ENCODE measurements around the gene EDN2.

Gene EDN2

GRCh38 chr1:41504114-41505035 lies 19.9 kb upstream of the EDN2 start:
- no peak overlapping the region for H3K4me3 ChIP-seq (ENCODE audit: low read depth, low read length)
- no peak for TF ChIP-seq CTCF (IDR thresholded peaks at IDR 0.05; ENCODE audit: borderline replicate concordance, insufficient read depth, low read depth, low read length)

GRCh38 chr1:41503538-41504113 lies 19.1 kb upstream of the EDN2 start:
- TF ChIP-seq CTCF (IDR thresholded peaks at IDR 0.05; ENCODE audit: borderline replicate concordance, insufficient read depth, low read depth, low read length): no peak
- no peak overlapping the region for H3K4me3 ChIP-seq (ENCODE audit: low read depth, low read length)

- TF ChIP-seq CTCF (IDR thresholded peaks at IDR 0.05; ENCODE audit: borderline replicate concordance, insufficient read depth, low read depth, low read length): no peak
- no peak overlapping the region for H3K4me3 ChIP-seq (ENCODE audit: low read depth, low read length)
Observed at GRCh38 chr1:41502912-41503311, 18.4 kb upstream of the EDN2 start.

DNA sequence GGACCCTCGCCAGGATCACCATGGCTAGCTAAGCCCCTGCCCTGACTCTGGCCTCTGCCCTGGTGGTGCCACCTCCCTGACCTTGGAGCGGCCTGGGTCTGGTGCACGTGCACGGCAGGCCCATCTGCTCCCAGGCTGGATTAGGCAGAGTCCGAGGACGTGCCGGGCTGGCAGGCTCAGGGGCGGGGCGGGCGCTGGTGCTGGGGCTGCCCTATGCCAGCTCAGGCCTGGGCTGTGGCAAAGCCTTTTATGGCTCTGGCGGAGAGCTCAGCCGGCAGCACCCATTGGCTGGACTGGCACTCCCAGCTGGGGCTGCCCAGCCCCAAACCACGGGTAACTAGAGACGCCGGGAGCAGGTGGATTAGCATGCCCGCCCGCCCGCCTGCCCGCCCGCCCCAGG lies 17.1 kb upstream of the EDN2 start:
- no peak overlapping the region for H3K4me3 ChIP-seq (ENCODE audit: low read depth, low read length)
- no peak for TF ChIP-seq CTCF (IDR thresholded peaks at IDR 0.05; ENCODE audit: borderline replicate concordance, insufficient read depth, low read depth, low read length)

GRCh38 chr1:41500781-41501518 lies 16.5 kb upstream of the EDN2 start:
- no peak for TF ChIP-seq CTCF (IDR thresholded peaks at IDR 0.05; ENCODE audit: borderline replicate concordance, insufficient read depth, low read depth, low read length)
- no peak overlapping the region for H3K4me3 ChIP-seq (ENCODE audit: low read depth, low read length)

DNA sequence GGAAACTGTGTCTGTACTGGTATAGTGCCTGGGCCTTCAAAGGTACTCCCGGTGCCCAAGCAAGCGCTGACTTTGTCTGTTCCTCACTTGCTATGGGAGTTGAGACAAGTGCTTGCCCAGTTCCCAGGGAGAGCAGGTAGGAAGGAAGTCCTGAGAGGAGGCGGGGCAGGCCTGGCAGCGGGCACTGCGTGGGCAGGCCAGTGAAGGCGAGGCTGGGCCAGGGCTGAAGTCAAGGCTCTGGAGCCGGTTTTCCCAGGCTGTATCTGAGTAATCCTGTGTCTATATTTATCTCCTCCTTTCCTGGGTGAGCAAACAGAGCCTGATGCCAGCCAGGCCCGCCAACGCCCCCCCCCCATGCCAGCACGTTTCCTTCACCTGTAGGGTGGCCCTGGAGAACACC lies 15.9 kb upstream of the EDN2 start:
- TF ChIP-seq CTCF (IDR thresholded peaks at IDR 0.05; ENCODE audit: borderline replicate concordance, insufficient read depth, low read depth, low read length): no peak
- no peak overlapping the region for H3K4me3 ChIP-seq (ENCODE audit: low read depth, low read length)
